22Rv1 (cell line): ENCODE data around the gene SEC14L2.
"Not testable (repeated sequence)": the region's sequence is repeated elsewhere in the genome, so short reads cannot be mapped to it uniquely, and the experiment has no call there.

ENCODE experiments used
- H3K27ac ChIP-seq: fragments of 450-650 bp; 2 replicates; pipeline ENCODE4 v1.5.1; 2017
- CTCF ChIP-seq: fragments of 450-650 bp; IDR thresholded peaks from 2 replicates; pipeline ENCODE4 v1.5.1; 2017; ENCODE audit warnings: mild to moderate bottlenecking
- ZFX ChIP-seq: fragments of 450-650 bp; IDR thresholded peaks from 2 replicates; pipeline ENCODE4 v1.6.1; 2017; ENCODE audit warnings: antibody characterized with exemption, borderline replicate concordance

The SEC14L2 gene

GRCh38 chr22:30447656-30448055 is 50.8 kb downstream of the SEC14L2 start:
- H3K27ac ChIP-seq, result no peak overlapping the region
- TF ChIP-seq ZFX (no peak), CTCF (no peak)

- not testable (repeated sequence) for H3K27ac ChIP-seq
These were observed 54.7 kb downstream of the SEC14L2 start for GRCh38 chr22:30451488-30451887.

GRCh38 chr22:30452861-30453260 is 56.0 kb downstream of the SEC14L2 start:
- TF ChIP-seq ZFX (no peak), CTCF (no peak)
- no peak overlapping the region for H3K27ac ChIP-seq

GRCh38 chr22:30453731-30454510 is 57.1 kb downstream of the SEC14L2 start:
- no peak for TF ChIP-seq CTCF
- no peak for TF ChIP-seq ZFX
- H3K27ac ChIP-seq, result no peak overlapping the region

- H3K27ac ChIP-seq, result no peak overlapping the region
- TF ChIP-seq CTCF (no peak), ZFX (no peak)
These were observed 58.4 kb downstream of the SEC14L2 start for GRCh38 chr22:30455075-30455840.

GRCh38 chr22:30457981-30458380 is 61.2 kb downstream of the SEC14L2 start:
- TF ChIP-seq CTCF, result no peak
- no peak for TF ChIP-seq ZFX
- H3K27ac ChIP-seq, result no peak overlapping the region

GRCh38 chr22:30459181-30460052 is 62.6 kb downstream of the SEC14L2 start:
- H3K27ac ChIP-seq, result no peak overlapping the region
- no peak for TF ChIP-seq CTCF
- no peak for TF ChIP-seq ZFX
